ENCODE data around the gene PRSS12. TPM values are rescaled to one million over a fixed set of nuclear protein-coding genes. Genes with fewer than 3 reads are reported as not detected.

Gene PRSS12
- total RNA-seq, 4 donors from 2014 or later: 2.2 to 9.2 (median 4.3) TPM

GRCh38 chr4:118259111-118259510 lies 93.7 kb downstream of the PRSS12 start:
- 78% methylated on average over 3 of the region's 3 CpGs for WGBS, 2 donors
- no peaks in the 10 kb centered on the region for H3K9me3 ChIP-seq
- intact Hi-C loops (cut with DNase I): no loop called here
- no peak overlapping the region for H3K4me3 ChIP-seq
- H3K36me3 ChIP-seq: no peaks in the 10 kb centered on the region
- DNase-seq: no peak
- no peak overlapping the region for H3K27ac ChIP-seq
- TF ChIP-seq CTCF (IDR thresholded peaks at IDR 0.05): no peak
- TF ChIP-seq POLR2A (IDR thresholded peaks at IDR 0.05): no peak
- no peaks in the 10 kb centered on the region for H3K4me1 ChIP-seq
- H3K27me3 ChIP-seq: no peaks in the 10 kb centered on the region

GRCh38 chr4:118254368-118254767 lies 98.4 kb downstream of the PRSS12 start:
- Histone ChIP-seq H3K27ac (no peak overlapping the region), H3K9me3 (no peaks in the 10 kb centered on the region), H3K4me1 (no peaks in the 10 kb centered on the region), H3K4me3 (no peak overlapping the region), H3K27me3 (no peaks in the 10 kb centered on the region), H3K36me3 (no peaks in the 10 kb centered on the region)
- no peak for DNase-seq
- TF ChIP-seq CTCF (IDR thresholded peaks at IDR 0.05): no peak
- no peak for TF ChIP-seq POLR2A (IDR thresholded peaks at IDR 0.05)
- intact Hi-C loops (cut with DNase I): no loop called here

- H3K4me1 ChIP-seq: no peaks in the 10 kb centered on the region
- no peaks in the 10 kb centered on the region for H3K36me3 ChIP-seq
- intact Hi-C loops (cut with DNase I): no loop called here
- no peak overlapping the region for H3K4me3 ChIP-seq
- no peaks in the 10 kb centered on the region for H3K27me3 ChIP-seq
- H3K9me3 ChIP-seq: no peaks in the 10 kb centered on the region
- H3K27ac ChIP-seq: no peak overlapping the region
- DNase-seq: no peak
- 82 to 87% methylated on average over 3 of the region's 3 CpGs for WGBS, 2 donors
- TF ChIP-seq POLR2A (IDR thresholded peaks at IDR 0.05) (no peak), CTCF (IDR thresholded peaks at IDR 0.05) (no peak)
These were observed 102.9 kb downstream of the PRSS12 start for GRCh38 chr4:118249890-118250289.

GRCh38 chr4:118237531-118237930 lies 115.3 kb downstream of the PRSS12 start:
- DNase-seq: no peak
- intact Hi-C loops (cut with DNase I): no loop called here
- no peaks in the 10 kb centered on the region for H3K9me3 ChIP-seq
- WGBS, 2 donors: 79 to 82% methylated on average over 2 of the region's 2 CpGs
- TF ChIP-seq POLR2A (IDR thresholded peaks at IDR 0.05): no peak
- no peak for TF ChIP-seq CTCF (IDR thresholded peaks at IDR 0.05)
- H3K27ac ChIP-seq: no peak overlapping the region
- no peaks in the 10 kb centered on the region for H3K4me1 ChIP-seq
- H3K36me3 ChIP-seq: no peaks in the 10 kb centered on the region
- H3K27me3 ChIP-seq: no peaks in the 10 kb centered on the region
- H3K4me3 ChIP-seq: no peak overlapping the region

GRCh38 chr4:118235566-118236120 lies 117.2 kb downstream of the PRSS12 start:
- TF ChIP-seq CTCF (IDR thresholded peaks at IDR 0.05): no peak
- TF ChIP-seq POLR2A (IDR thresholded peaks at IDR 0.05): no peak

More at GRCh38 chr4:118235566-118236120, 117.2 kb downstream of the PRSS12 start:
- intact Hi-C loops (cut with DNase I): no loop called here
- Histone ChIP-seq H3K9me3 (no peaks in the 10 kb centered on the region), H3K36me3 (no peaks in the 10 kb centered on the region), H3K4me1 (no peaks in the 10 kb centered on the region), H3K27me3 (no peaks in the 10 kb centered on the region), H3K4me3 (no peak overlapping the region), H3K27ac (no peak overlapping the region)
- no peak for DNase-seq
- 57 to 76% methylated on average over 1 of the region's 1 CpG for WGBS, 2 donors

Small RNAs within 50 kb of the gene (small RNA-seq; reads per million reads assigned to genes)
- 0 reads per million in 4 donors for gene SNORA24
